SK-N-DZ (cell line): ENCODE results near the gene MAL.

Experiments used
- DNase-seq: peaks from one replicate; pipeline ENCODE4 v3.0.0-alpha.2; 2015; ENCODE audit warnings: low spot score

The MAL gene

DNA sequence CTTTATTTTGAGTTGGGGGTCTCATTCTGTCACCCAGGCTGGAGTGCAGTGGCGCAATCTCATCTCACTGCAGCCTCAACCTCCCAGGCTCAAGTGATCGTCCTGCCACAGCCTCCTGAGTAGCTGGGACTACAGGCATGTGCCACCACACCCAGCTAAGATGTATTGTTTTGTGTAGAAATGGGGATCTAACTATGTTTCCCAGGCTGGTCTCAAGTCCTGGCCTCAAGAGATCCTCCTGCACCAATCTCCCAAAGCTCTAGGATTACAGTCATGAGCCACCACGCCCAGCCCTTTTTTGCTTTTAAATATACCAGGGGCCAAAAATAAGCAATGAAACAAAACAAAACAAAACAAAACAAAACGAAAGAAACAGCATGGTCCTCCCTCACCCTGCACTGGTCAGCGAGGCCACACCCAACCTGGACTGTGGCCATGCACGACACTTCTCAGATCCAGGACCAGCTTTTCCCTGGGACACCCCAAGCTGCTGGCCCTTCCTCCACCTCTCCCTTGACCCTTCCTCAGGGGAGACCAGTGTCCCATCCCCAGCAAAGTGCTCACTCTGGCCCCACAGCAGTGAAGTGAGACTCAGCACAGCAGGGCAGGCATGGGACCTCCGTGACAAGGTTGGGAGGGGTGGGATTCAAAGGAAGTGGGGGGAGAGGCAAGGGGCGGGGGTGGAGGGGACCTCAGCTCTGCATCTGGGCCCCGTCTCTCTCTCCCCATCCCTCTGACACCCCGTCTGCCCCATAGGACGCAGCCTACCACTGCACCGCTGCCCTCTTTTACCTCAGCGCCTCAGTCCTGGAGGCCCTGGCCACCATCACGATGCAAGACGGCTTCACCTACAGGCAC lies 23.5 kb downstream of the MAL start:
- no peak for DNase-seq

DNA sequence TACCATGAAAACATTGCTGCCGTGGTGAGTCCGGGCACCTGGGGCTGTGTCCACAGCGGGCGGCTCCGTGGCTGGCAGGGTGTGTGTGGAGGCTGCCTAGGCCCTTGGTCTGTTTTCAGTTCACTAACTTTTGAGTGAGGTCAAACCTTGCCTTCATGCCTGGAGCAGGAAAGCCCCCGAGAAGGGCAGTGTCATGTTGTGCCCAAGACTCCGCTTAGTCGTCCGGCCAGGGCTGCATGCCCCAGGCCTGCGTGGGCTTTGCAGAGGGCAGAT lies 24.1 kb downstream of the MAL start:
- no peak for DNase-seq

DNA sequence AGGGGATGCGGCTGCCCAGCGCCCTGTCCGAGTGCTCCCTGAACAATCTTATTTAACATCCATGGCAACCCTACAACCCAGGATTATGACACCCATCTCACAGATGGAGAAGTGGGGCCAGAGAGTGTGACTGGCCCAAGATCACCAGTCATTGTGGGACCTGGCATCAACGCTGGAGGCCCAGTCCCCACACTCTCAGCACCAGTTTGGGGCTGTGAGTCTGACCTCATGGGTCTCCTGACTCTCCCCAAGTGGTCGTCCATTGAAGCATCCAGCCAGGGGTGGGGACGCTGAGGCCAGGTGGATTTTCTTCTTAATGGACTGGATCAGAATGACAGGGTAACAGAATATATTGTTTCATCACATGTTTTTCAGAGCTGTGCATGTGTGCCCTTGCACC lies 24.5 kb downstream of the MAL start:
- no peak for DNase-seq

DNA sequence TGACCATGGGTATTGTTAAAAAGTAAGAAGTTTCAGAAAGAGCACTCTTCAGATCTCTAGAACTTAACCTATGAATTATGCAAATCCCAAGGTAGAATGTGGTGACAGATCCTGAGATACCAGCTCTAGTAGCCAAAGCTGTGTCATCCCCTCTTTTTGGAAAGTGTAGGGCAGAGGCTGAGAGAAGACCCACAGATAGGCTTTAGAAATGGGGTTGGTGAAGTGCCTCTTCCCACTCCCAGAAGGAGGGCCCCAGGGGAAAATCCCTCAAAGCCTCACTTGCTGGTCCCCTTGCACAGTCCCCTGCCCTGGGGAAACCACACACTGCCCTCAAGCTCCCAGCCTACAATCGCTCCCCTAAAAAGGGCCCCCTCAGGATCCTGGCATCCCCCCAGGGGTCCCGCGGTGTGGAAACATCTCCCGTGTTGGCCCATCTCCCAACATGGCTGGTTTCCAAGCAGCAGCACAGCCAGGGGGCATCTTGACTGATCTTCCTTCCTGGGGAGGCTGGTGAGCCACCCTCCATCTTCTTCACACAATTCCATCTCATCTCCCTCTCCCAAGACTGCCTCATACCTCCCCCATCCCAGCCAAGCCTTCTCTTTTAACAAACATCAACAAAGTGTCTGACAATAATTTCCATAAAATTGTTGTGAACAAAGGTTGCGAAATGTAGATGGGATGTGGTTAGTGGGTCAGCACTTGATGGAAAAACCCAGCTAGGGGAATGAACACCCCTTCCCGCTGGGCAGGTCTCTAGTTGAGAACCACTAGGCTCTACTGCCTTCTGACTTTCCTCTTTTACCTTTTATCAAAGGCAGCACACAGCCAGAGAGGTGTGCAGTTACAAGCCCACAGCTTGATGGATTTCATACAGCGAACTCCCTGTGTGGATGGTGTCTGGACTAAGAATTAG lies 25.1 kb downstream of the MAL start:
- DNase-seq, result no peak

DNA sequence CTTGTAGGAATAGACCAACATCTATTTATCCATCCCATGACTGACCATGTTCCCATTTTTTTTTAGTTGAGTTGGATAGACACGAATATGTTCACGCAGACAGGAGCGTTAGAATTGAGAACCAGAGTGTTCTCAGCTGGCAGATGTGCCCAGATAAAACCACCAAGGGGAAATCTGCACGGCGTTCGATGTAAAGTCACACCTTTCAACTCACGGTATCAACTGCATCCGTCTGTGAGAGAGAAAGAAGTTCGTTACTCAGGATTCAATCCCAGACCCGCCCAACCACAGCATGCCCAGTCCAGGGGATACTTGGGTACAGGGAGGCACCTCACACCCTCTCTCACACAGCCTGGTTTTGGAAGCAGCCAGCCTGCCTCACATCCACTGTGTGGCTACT lies 26.1 kb downstream of the MAL start:
- DNase-seq, result no peak

DNA sequence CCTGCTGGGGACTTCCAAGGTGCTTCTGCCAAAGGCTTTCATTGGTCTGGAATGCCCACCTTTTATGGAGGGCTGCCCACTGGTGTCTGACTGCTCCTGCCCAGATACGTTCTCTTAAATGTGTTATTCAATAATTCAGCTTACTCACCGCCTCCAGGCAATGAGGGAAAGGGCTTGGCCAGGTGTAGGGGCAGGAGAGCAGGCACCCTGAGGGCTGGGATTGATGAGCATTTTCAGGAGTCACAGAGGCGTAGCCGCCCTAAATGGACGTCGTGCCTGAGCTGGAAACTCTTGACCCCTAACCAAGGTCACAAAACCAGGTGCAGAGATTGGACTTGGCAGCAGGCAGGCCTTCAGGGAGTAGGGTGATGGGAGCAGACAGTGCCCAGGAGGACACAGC lies 26.8 kb downstream of the MAL start:
- DNase-seq, result no peak

DNA sequence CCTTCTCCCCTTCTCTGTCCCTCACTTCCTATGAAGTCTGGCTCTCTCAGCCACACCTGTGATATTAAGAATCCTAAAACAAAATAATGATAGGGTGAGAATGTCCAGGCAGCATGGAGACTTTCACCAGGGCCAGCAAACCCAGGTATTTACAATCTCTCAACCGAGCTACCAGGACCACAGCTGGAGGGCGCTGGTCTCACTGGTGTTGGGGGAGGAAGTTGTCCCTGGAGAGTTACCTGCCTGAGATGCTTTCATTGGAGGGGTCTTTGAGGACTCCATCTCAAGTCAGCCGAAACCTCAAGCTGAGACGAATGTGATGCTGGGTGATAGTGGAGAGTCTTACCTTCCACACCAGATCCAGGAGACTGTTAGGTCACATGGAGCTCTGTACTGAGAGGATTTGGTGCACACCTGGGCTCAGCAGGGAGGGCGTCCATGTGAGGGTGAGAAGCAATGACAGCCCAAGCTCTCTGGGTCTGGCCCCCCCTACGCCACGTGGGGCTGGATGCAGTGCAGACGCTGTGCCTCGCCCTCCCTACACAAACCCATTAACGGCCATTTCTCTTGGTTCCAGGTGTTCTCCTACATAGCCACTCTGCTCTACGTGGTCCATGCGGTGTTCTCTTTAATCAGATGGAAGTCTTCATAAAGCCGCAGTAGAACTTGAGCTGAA lies 27.4 kb downstream of the MAL start:
- no peak for DNase-seq

DNA sequence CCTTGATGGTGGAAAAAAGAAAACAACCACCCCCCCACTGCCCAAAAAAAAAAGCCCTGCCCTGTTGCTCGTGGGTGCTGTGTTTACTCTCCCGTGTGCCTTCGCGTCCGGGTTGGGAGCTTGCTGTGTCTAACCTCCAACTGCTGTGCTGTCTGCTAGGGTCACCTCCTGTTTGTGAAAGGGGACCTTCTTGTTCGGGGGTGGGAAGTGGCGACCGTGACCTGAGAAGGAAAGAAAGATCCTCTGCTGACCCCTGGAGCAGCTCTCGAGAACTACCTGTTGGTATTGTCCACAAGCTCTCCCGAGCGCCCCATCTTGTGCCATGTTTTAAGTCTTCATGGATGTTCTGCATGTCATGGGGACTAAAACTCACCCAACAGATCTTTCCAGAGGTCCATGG lies 28.0 kb downstream of the MAL start:
- no peak for DNase-seq

DNA sequence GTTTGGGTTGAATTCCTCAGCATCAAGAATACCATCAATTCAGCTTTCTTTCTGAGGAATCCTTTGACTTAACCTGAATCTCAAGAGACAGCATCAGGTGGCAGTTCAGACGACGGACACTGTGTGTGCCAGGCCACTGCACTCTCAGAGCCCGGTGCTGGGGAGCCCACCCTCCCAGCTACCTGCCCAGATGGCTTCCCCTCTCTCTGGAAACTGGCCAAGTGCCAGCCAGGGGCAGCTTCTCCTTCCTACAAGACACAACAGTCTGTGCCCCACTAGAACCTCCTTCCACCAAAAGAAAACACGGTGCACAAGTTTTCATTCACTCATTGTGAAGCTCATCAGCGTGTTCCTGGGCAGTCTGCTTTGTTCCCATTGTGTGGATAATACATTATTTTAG lies 28.5 kb downstream of the MAL start:
- DNase-seq, result no peak

DNA sequence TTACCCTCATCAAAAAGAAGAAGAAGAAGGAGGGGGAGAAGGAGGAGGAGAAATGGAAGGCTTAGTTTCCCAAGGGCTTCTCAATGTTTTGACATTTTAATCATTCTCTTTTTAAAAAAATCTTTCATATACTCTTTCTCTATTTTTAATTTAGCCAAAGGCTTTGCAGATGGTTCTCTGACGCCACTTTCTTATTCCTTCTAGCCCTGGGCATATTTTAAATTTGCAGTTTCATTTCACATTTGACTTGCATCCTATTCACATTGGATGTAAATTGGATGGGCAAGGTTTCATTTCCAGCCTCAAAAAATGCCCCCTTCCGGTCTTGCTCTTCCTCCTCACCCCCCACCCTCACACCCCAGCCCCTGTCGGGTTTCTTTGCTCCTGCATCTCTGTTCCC lies 29.8 kb downstream of the MAL start:
- DNase-seq, result no peak

DNA sequence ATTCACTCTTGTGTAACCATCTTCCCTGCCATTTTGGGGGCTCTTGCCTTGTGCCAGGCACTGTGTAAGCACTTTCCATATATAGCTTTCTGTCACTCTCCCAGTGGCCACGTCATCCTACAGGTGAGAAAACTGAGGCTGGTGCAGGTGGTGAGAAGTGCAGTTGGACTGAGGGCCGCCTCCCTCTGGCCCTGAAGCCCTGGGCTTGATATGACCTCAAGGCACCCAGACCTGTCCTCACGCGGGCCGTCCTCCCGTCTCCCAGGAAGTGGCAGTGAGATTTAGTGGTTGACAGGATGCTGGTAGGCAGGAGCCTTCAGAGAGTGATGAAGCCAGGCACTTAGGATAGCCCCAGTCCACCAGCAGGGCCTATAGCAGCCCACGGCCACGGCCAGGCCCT lies 30.5 kb downstream of the MAL start:
- DNase-seq, result no peak

DNA sequence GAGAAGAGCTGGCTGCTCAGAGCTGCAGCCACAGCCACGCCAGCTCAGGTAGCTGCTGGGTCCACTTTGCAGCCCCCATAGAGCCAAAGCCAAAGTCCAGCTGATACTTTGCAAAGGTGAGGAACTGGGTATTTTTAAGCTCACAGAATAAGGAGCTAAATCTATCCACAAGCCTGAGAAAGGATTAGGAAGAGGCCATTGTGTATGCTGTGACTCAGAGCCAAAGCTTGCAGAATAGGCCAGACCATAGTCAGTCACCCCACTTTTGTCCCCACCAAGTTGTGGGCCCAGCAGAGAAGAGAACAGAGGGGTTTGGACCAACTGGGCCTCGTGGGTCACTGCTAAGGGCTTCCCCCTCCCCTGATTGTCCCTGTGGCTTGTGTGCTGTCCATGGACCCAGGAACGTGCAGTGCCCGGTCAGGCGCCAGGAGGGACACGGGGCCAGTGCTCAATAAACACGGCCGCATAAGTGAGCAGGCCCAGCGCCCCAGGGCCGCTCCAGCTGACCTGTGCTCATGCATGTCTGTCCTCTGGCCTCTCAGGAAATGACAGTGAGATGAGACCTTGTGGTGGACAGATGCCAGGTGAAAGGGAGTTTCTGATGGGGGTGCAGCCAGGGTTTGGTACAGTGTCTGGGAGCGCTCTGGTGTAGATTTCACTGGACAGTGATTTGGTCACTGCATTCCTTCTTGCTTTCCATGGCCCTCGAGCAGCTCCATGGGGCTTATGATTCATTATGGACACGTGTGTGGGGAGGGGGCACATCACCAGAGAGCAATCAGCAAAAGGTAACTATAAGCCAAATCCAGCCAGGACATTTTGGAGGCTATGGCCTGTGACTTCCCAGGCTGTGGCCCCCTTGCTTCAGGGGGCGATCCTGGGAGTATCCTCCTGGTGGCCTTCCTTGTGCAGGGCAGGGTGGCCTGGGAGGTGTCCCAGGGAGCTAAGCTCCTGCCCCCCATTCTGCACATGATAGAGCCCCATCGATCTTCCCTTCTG lies 31.3 kb downstream of the MAL start:
- no peak for DNase-seq

DNA sequence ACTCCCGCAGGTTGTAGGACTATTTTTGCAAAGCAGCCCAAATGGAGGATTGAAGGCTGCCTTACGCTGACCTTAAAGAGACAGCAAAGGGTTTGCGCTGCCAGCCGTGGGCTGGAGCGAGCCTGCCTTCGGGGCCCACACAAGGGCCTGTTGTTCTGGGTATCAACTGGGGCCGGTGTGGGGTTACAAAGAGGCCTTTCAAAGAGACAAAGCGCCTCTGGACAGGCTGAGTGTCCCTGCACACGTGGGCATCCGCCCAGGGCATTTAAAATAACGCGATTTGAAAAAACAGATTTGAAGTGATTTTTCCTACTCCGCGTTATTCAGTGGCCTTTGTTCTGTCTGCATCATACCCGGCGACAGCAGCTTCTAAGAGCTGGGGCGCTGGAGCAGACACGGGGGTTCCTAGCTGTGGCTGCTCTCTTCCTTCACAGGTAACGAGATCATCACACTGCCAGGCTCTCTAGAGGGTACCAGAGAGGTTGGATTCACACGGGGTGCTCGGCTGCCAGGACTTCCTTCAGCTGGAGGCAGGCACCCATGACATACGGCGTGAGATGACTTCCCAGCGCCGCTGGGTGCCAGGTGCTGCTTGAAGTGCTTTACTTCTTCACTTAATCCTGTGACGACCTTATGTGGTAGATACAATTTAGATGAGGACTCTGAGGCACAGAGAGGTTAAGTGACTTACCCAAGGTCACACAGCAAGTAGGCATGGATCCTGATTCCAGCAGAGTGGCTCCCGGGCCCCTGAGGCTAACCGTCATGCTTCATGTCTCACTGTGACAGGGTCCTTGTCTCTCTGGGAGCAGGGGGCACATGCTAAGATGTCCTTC lies 32.2 kb downstream of the MAL start:
- no peak for DNase-seq

DNA sequence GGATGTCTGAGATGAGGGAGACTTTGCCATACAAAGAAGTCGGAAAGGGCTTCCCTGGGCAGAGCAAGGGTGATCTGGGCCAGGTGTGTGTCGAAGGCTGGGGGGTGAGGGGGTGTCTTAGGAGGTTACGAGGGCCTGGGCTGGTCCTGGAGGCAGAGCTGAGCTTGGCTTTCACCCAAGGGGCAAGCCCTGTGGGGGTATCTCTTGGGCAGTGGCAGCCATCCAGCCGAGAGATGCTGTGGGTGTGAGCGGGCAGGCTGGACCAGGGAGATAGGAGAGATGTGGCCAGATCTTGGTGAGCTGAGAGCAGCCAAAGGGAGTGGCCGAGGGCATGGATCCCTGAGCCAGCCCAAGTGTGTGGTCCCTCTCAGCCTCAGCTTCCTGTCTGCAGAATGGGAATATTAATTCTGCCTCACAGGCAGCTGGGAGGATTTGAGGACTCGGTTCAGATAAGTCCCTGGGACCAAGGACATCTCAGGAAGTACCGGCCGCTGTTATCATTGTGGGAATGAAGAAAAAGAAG lies 33.0 kb downstream of the MAL start:
- no peak for DNase-seq

DNA sequence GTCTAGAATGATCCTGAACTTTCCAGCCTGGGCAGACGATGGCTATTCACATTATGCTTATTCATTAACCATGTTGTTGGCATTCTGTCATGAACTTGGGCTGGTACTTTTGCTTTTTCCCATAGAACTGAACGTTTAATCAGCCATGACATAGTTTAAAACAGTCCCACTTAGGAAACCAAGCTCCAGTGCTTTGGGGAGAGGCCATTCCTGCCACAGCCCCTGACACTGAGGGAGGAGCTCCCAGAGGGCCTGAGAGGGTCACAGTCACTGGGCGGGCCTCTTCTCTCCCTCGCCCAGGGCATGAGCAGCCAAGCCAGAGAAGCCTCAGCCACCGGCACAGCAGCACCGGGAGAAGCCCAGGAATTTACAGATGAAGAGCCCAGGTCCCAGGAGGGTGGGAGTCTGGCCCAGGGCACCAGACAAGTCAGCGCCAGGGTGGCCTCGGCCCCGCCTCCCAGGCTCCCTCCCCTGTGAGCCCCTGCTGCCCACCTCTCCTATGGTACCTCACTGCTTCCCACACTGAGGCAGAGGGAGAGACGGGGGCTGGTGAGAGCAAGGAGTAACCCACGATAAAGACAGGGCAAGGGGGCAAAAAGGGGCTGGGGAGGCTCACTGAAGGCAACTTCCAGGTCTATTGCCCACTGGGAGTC lies 33.6 kb downstream of the MAL start:
- no peak for DNase-seq

DNA sequence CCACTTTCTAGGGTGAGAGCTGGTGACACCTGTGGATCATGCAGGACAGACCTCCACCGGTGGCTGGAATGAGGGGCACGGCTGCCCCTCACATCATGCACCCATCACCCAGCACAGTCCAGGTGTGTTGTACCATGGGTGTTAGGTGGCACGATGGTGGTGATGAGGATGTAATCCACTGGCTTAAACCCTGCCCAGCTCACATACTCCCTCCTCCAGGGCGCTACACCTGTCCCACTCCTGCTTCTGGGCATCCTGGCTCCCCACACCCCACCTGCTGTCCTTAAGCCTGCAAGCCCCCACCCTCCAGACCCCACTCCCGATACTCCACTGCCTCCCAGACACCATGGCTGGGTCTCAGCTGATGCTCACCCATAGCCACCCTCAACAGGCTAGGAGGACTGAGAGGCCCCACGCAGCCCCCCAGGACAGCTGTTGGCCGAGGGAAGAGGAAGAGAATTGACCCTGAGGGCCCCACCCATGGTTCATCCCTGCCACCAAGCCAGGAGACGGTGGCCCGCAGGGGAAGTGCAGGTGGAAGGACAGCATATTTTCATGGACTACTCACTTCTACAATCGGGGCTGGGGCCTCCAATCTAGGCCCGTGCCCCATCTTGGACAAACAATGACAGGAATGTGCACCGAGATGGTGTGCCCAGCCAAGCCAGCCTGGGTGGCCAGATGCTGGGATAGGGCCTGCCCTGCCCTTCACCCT lies 34.3 kb downstream of the MAL start:
- DNase-seq, result no peak

DNA sequence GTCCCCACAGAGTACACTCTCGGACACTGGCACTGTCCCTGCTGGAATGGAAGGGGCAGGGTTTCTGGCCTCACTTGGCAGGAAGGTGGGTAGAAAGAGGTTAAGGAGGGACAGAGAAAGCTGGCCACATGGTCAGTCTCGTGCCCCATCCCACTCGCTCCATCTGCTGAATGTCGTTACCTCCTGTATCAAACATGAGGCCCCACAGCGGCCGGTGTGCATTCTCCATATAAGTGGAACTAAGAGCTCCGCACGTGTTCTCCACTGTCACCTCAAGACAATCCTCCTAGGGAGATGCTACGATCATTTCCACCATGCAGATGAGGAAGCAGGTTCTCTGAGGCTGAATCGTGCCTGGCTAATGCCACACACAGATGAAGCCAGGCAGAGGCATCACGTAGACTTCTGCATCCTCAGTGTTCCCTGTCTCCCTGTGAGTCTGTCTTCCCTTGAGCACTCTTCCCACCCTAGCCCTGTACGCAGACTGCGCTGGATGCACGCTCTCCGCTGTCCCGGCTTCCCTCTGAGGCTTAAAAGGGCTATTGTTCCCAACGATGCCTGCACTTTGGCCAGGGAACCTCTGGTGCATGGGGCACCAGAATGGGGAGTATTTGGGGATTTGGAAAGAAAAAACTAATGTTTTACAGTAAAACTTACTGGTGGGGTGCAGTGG lies 35.1 kb downstream of the MAL start:
- no peak for DNase-seq

DNA sequence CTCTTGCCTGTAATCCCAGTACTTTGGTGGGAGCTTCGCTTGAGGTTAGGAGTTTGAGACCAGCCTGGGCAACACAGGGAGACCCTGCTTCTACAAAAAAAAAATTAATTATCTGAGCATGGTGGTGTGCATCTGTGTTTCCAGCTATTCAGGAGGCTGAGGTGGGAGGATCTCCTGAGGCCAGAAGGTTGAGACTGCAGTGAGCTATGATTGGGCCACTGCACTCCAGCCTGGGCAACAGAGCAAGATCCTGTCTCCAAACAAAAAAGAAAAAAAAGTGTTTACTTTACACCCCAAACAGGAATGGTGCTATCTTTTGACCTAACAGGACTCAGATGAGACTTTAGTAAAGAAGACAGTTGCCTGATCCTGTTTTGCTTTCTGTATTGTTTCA lies 35.6 kb downstream of the MAL start:
- DNase-seq, result no peak
